Kidney epithelial cell (primary cell): ENCODE measurements around the gene TDP1. TPM values are rescaled to one million over a fixed set of nuclear protein-coding genes. Genes with fewer than 3 reads are reported as not detected.

ENCODE experiments used
- DNase-seq: peaks from one replicate; pipeline ENCODE4 v3.0.0-alpha.2; 2010; ENCODE audit warnings: low read depth
- H3K27me3 ChIP-seq: 2 replicates; pipeline ENCODE4 v1.6.0; 2011; ENCODE audit warnings: low read length; ENCODE audit not compliant: control insufficient read depth, insufficient read depth
- H3K36me3 ChIP-seq: 2 replicates; pipeline ENCODE4 v1.5.1; 2011; ENCODE audit warnings: low read length; ENCODE audit not compliant: control insufficient read depth, insufficient read depth
- H3K4me3 ChIP-seq: 2 replicates; pipeline ENCODE4 v1.5.1; 2011; ENCODE audit warnings: low read depth, mild to moderate bottlenecking, control low read depth, low read length
- CTCF ChIP-seq: IDR thresholded peaks from 2 replicates; pipeline ENCODE4 v1.5.1; 2011; ENCODE audit warnings: mild to moderate bottlenecking, moderate library complexity, low read length, control low read depth, inconsistent platforms; ENCODE audit not compliant: insufficient read depth, poor library complexity, severe bottlenecking
- total RNA-seq: library from RNA; depleted of rRNA; stranded (reverse); fragments of >200 nt; gene quantifications from 2 replicates; pipeline ENCODE4 v1.2.3, GENCODE V29; 2015

The TDP1 gene
- total RNA-seq, 1 donor from 2014 or later, result 24.2 TPM

GRCh38 chr14:89910691-89911009 is 45.1 kb upstream of the TDP1 start:
- Histone ChIP-seq H3K27me3 (no peaks in the 10 kb centered on the region), H3K36me3 (no peaks in the 10 kb centered on the region), H3K4me3 (no peak overlapping the region)
- TF ChIP-seq CTCF, result no peak
- DNase-seq, result no peak

- H3K27me3 ChIP-seq, result no peaks in the 10 kb centered on the region
- TF ChIP-seq CTCF, result no peak
- no peak overlapping the region for H3K4me3 ChIP-seq
- H3K36me3 ChIP-seq, result no peaks in the 10 kb centered on the region
- DNase-seq, result no peak
Measured at GRCh38 chr14:89911010-89911919, 44.5 kb upstream of the TDP1 start.

GRCh38 chr14:89912221-89912620 is 43.5 kb upstream of the TDP1 start:
- no peak for DNase-seq
- TF ChIP-seq CTCF, result no peak
- Histone ChIP-seq H3K27me3 (no peaks in the 10 kb centered on the region), H3K36me3 (no peaks in the 10 kb centered on the region), H3K4me3 (no peak overlapping the region)

- TF ChIP-seq CTCF, result no peak
- no peaks in the 10 kb centered on the region for H3K27me3 ChIP-seq
- no peak overlapping the region for H3K4me3 ChIP-seq
- peak; percentile 91 for DNase-seq
- no peaks in the 10 kb centered on the region for H3K36me3 ChIP-seq
Measured at GRCh38 chr14:89912667-89913211, 43.0 kb upstream of the TDP1 start.

- H3K36me3 ChIP-seq, result no peaks in the 10 kb centered on the region
- no peak for DNase-seq
- peak; percentile 89 for TF ChIP-seq CTCF
- no peak overlapping the region for H3K4me3 ChIP-seq
- H3K27me3 ChIP-seq, result no peaks in the 10 kb centered on the region
Measured at GRCh38 chr14:89915114-89915878, 40.4 kb upstream of the TDP1 start.
